Epidermal melanocyte (primary cell): ENCODE results near the gene OXTR.
A peak's percentile ranks its signal among the peaks of the same experiment; 100 is the strongest.

ENCODE experiments used
- DNase-seq: peaks from one replicate; pipeline ENCODE4 v3.0.0; 2011; ENCODE audit warnings: low spot score; ENCODE audit not compliant: insufficient read length

OXTR gene

DNA sequence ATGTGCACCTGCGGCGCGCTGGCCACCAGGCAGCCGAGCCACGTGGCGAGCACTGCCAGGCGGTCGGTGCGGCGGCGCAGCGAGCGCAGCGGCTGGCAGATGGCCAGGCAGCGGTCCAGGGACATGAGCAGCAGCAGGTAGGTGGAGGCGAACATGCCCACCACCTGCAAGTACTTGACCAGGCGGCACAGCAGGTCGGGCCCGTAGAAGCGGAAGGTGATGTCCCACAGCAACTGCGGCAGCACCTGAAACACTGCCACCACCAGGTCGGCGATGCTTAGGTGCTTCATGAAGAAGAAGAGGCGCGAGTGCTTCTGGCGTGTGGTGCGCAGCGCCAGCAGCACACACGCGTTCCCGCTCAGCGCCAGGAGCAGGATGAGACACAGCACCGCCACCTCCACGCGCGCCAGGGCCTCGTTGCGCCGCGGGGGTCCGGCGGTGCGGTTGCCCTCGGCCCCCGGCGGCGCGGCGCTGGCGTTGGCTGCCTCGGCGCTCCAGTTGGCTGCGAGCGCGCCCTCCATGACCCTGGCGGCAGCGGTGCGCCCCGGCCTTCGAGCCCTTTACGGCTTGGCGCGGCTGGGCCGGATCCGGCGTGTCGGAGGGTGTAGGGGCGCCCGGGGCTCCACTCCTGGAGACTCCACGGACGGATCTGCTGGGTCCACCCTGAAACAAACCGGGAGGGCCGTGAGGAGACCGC, 1.6 kb downstream of the OXTR start:
- no peak for DNase-seq

GRCh38 chr3:8767256-8767666, 2.2 kb downstream of the OXTR start:
- DNase-seq: no peak

GRCh38 chr3:8766148-8766547, 3.3 kb downstream of the OXTR start:
- DNase-seq: no peak

DNA sequence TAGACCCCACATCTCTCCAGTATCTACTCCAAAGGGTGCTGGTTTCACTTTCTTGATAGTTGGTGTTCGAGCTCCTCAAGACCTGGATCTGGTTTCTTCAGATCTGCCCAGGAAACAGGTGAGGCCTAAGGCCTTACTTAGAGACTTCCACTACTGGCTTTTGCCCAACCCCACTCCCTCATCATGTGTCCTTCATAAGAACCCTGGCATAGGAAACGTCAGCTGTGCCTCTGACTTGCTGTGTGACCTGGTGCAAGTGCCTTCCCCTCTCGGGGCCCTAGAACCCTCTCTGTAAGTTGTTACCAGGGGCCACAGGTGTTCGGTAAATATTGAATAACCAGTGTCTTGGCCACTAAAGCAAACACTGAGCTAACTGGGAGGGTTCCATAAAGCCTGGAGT, 3.9 kb downstream of the OXTR start:
- no peak for DNase-seq

- no peak for DNase-seq
Observed at GRCh38 chr3:8764528-8764927, 4.9 kb downstream of the OXTR start.

- DNase-seq: no peak
Observed at GRCh38 chr3:8762607-8763377, 6.6 kb downstream of the OXTR start.

GRCh38 chr3:8761866-8762265, 7.5 kb downstream of the OXTR start:
- DNase-seq: no peak

- no peak for DNase-seq
Observed at GRCh38 chr3:8760506-8760905, 8.9 kb downstream of the OXTR start.

DNA sequence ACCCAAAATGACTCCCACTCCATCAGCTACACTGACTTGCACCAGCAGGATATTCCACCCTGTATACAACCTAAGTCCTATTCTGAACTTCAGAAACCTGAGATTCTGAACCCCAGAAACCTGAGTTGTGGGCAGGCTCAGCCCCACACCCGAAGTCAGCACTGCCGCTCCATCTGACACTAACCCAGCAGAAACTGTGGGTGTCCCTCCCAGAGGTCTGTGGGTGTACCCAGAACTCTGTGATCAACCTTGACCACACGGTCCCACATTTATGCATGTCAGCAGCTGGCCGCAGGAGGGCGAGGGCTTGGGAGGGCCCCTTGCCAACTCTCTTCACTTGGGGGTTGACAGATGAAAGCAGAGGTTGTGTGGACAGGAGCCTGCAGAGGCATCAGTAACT, 9.3 kb downstream of the OXTR start:
- no peak for DNase-seq

- DNase-seq: no peak
Observed at GRCh38 chr3:8759038-8759707, 10.2 kb downstream of the OXTR start.

DNA sequence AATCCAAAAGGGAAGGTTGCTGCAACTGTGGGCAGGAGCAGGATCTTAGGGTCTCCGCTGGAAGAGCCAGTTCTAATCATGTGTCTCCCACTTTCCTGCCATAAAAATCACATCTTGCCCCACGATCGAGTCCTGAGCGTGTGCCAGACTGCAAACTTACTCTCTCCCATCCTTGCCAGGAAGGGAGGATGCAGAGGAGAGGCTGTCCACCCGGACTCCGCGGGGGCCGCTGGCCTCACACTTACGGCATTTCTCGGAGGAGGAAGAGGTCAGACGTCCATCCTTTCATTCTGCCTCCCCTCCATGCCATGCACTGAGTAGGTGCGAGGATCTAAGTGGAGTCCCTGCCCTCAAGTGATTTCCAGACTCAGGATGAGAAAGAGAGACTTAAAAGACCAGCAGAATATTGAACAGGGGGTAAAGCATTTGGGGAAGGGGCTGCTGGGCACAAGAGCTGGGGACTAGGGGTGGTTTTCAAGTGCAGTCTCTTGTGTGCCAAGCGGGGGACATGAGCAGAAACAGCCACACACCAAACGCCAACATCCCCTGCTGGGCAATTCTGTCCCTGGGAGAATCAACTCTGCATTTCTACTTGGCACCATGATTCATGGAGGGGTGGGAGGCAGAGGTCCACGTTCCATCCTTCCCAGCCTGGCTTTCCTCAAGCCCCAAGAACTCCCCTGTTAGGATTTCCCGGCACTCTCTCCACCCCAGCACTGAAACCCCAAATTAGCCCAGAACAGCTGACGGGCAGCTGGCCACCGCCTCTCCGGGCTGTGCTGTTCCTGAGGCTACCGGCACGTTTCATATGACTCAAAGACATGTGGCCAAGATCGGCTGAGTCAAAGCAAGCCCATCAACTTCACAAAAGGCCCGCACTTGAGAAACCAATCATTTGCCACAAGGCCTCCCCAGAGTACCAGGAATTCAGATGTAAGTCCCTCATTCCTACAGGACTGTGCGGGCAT, 11.6 kb downstream of the OXTR start:
- peak; percentile 71 for DNase-seq

DNA sequence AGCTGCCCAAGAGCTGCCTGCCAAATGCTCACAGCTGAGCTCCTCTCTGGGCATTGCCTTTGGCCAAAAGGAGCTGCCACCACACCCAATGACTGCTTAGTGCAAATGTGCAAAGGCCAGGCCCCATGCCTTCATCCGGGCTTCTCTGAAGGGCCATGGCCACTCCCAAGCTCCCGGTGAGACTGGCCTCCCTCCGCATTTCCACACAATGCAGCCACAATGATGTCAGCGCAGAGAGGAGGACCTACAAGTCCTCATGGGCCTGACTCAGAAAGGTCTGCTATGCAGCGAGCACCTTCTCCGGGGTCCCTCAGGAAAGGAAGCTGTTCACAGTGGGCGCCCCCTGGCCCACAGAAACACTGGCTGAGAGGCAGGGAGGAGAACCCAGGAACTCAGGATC, 12.7 kb downstream of the OXTR start:
- no peak for DNase-seq

DNA sequence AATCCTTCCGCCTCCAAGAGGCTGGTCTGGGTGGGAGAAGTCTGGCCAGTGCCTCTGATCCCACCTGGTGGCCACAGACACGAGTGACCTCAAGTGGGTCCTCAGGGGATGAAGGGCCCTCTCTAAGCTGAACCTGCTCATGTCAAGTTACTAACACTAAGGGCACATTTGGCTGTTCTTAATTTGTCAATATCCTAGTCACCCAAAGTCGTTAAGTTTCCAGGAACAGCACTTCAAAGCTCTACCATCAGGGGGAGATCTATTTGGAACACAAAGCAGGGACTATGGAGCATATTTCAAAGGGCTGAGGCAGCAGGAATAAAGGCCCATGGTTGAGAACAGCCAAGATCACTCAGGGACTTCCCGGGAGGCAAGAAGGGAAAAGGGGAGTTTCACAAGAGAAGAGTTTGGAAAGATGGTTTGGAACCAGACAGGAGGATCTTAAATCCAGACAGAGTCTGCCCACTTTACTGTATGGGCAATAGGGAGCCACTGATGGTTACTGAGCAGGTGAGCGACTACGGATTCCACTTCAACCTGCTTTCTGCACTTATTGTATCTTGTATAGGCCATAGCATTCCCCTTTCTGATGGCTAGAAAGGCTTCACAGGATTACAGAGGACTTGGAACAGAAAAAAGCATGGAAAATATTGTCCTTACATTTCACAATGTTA, 13.7 kb downstream of the OXTR start:
- no peak for DNase-seq

GRCh38 chr3:8755097-8755496, 14.3 kb downstream of the OXTR start:
- DNase-seq: no peak

- DNase-seq: no peak
Observed at GRCh38 chr3:8752832-8753231, 16.6 kb downstream of the OXTR start.

GRCh38 chr3:8749316-8749715, 20.1 kb downstream of the OXTR start:
- DNase-seq: no peak

GRCh38 chr3:8746780-8747345, 22.6 kb downstream of the OXTR start:
- no peak for DNase-seq

DNA sequence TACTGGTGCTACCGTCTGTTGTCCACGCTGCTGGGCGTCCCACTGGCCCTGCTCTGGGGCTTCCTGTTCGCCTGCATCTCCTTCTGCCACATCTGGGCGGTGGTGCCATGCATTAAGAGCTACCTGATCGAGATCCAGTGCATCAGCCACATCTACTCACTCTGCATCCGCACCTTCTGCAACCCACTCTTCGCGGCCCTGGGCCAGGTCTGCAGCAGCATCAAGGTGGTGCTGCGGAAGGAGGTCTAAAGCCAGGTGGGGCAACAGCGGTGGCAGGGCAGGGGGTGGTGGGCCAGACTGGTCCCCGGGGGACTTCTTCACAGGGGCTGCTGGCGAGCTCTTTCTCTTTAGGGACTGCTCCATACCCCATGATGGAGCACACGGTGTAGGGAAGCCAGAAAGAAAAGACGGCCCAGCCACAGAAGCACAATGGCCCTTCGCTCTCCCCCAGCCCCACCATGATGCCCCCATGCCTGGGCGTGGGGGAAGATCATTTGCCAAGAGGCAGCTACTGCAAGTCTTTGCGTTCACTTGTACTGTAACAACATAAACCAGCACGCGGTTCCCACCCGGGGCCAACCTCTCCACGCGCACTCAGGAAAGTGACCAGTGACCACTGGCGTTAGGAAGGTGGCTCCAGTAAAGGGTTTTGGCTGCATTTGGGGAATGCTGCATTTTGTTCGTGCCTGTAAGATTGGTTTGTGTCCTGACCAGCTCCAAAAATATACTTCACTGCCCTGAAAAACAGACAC, 23.6 kb downstream of the OXTR start:
- DNase-seq: no peak

DNA sequence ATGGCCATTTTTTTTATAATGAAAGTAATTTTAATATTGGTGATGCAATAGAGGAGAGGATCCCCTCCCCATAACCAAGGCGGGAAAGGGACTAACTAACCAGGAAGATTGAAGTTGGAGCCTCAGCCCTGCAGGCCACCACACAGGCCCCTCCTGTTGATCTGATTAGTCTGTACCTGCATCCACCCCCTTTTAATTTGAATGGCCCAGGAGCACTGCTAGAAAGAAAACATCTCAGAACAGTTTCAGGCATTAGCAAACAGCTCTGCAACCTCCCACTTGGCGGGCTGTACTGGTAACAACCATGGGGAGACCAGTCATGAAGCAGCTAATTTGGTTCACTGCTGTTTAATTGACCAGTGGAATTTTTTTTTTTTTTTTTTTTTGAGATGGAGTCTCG, 25.5 kb downstream of the OXTR start:
- no peak for DNase-seq
